HG03571 (cell line): ENCODE results near the gene CORO2B.
"Not testable (repeated sequence)": the region's sequence is repeated elsewhere in the genome, so short reads cannot be mapped to it uniquely, and the experiment has no call there.

ENCODE experiments used
- ATAC-seq: cut with Tn5 transposase; IDR thresholded peaks from one replicate; pipeline ENCODE4 v1.9.1; 2021; ENCODE audit not compliant: unreplicated experiment

CORO2B gene

DNA sequence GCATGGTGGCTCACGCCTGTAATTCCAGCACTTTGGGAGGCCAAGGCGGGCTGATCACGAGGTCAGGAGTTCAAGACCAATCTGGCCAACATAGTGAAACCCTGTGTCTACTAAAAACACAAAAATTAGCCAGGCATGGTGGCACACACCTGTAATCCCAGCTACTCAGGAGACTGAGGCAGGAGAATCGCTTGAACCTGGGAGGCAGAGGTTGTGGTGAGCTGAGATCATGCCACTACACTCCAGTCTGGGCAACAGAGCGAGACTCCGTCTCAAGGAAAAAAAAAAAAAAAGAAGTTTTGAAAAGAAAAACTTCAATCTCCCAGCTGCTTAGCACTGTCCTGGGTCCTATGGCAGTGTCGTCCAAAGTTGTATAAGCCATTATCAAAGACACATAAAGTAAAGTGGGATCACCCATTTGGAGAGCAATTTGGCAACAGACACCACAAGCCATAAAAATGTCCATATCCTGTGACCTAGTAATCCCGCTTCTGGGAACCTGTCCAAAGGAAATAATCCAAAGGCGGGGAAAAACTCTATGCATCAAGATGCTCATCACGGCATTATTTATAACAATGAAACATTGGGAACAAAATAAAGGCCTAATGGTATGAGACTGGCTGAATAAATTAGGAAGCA, 26.2 kb downstream of the CORO2B start:
- ATAC-seq, result not testable (repeated sequence)

DNA sequence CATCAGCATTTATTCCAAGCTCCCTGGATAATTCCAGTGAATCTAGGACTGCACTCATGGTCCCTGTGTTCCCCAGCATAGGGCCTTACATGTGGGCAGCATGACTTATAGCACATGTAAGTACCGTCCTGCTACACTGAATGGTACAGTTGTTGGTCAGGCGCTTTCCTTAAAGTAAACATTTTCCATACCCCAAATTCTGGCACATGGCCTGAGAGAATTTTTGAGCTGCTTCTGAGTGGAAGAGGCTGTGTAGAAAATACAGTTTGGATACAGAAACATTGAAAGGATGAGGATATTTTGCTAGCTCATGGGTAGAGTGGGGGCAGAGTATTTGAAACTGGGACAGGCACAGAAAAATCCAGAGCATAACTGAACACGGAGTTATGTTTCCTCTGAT, 27.6 kb downstream of the CORO2B start:
- ATAC-seq, result no peak

DNA sequence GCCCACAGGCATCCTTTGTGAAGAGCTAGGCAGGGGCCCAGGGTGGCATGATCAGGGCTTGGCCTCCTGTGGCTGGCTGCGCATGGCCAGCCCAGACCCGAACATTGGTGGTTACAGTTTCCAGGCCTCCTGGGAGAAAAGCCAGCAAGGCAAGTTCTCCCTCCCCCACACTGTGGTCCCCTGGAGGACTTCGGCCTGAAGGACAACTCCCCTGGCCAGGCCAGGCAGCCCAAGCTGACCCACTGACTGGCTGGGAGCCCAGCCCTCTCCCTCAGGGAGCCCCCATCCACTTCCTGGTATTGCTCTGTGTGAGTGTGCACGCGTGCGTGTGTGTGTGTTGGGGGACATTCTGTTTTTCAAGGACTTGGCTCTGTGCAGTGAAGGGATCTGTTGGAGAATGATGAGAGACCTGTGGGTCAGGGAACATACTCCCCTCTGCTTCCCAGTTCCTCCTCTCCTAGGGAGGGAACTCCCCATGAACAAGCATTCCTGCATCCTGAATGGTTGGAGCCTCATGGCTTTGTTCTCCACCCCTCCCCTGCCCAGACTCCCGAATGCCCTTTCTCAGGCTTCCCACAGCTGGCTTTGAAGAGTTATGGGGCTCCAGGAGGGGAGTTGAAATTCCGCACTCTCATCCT, 29.5 kb downstream of the CORO2B start:
- no peak for ATAC-seq

DNA sequence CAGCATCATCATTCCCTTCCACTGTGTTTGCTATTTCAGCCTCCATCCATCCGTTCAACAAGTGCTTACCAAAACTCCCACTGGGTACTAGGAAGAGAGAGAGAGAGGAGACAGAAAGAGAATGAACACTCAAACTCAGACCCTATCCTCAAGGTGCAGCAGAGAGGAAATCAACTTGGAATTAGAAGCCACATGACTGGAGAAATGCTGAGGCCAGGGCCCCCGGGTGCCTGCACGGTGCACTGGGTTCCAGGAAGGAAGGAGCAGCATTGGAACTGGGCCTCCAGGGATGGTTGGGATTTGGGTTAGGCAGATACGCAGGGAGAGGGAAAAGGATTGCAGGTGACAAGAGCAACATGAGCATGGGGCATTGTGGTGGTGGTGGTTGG, 30.0 kb downstream of the CORO2B start:
- ATAC-seq, result no peak

DNA sequence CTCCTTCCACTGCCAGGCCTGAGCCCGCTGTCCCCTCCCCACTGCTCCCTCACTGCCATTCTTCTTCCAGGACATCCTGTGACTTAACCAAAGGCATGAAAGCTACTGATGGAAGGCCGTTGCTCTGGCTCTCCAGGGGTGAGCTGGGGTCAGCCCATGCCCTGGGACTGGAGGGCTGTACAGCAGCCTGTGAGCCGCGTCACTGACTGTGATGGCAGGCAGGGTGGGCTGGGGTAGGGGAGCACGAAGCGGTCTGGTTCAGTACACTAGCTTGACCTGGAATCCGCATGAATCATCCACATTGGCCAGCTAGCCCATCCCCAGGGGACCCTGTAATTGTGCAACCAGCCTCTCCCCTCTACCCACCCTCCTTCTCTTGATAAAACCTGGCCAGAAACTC, 30.8 kb downstream of the CORO2B start:
- ATAC-seq, result no peak

DNA sequence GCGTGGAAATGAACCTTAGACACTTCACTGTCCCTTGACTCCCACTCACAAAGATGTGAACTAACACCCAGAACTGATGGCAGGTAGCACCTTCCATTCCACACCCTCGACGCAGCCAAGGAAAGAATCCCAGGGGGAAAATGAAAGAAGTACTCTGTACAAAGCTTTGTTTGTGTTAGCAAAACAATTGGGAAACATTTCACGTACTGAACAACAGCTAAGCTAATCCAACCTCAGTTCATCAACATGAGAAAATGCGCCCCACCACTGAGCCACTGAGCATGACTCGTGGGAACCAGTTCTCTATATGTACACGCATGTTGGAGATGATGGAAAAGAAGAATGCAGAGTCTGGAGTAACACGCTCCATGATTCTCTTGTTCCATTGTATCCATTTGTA, 32.0 kb downstream of the CORO2B start:
- no peak for ATAC-seq

DNA sequence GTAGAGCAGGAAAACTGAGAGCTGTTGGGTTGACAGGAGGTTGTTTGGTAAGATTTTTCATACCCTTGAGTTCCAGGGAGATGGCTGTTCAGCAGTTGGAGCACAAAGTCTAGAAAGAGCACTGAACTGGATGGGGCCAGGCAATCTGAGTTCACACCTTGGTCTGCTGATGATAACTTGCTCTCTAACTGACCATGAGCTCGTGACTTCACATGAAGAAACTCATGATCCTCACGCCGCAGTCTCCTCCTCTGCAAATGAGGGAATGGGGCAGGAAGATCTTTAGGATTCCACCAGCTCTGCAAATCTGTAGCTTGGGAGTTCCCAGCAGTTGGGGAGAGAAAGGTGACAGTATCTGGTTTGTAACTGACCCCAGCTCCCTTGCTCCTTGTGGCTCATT, 33.7 kb downstream of the CORO2B start:
- ATAC-seq, result no peak

DNA sequence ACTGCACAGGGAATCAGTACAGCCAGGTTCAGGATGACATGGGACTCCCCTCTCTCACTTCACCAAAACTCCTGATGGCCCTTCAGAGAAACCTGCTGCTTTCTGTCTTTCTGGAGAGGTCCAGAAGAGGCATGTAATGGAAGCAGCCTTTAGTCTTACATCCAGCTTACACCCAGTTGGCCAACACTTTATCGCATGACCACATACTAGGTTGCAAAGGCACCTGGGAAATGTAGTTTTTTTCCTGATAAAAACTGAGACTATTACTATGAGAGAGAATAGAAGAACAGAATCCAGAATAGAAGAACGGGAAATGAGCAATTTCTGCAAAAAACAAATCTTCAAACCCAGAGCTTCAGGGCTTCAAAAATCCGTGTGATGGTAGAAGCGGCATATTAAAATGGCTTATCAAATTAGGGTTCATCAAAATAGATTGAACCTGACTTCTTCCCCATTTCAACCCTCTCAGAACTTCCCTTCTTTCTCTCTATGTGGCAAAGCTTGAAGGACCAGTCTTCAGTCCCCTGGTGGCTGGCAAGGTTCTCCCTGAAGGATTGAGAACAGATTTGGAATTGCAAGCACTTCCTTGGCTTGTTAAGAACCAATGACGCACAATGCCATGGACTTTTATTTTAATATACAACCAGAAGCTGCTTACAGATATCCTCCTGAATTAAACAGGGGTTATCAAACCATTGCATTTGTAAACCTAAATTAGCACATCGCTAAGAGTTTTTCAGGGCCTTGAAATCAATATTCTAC, 34.4 kb downstream of the CORO2B start:
- ATAC-seq, result no peak

DNA sequence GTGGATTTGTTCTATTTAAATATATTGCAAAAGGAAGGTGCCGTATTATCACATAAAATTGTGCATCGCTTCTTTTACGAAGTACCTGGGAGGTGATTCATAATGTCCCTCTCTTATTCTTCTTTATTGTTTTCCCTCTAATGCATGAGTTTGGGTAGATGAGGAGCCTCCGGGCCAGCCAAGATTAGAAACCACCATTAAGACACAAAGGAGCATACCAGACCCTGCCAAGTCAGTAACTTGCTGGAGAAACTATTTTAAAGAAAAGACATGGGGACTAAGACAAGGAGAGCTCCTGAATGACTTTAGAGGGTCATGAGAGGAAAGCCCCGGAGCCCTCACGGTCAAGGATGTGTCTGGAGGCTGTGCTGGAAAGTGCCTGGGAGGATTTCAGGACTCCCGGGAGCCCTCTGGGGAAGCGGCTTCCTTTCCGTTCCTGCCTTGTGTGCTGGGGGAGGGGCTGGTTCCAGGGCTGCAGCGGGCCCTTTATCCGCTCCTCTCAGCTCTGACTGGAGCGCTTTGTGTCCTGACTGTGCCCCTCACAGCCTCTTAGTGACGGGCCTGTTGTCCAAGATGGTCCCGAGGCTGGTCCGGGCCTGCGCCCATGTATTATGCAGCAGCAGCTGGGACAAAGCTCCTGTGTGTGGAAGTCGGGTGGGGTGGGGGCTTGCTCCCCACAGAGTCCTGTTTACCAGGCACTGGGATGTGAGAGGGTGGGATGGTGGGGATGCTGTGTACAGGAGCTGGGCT, 35.7 kb downstream of the CORO2B start:
- no peak for ATAC-seq

DNA sequence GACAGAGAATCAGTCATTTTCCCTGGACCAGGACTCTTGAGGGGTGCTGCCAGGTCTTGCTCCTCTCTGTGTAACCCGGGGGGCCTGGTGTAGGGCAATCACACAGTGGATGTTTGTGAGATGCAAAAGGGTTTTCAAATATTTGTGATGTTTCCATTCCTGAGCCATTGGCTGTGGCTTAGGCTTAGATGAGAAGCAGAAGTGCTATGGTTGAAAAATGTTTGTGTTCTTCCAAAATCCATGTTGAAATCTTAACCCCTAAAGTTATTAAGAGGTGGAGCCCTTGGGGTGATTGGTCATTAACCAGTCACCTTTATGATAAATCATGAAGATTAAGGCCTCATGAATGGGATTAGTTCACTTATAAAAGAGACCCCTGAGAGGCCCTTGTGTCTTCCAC, 36.5 kb downstream of the CORO2B start:
- no peak for ATAC-seq

DNA sequence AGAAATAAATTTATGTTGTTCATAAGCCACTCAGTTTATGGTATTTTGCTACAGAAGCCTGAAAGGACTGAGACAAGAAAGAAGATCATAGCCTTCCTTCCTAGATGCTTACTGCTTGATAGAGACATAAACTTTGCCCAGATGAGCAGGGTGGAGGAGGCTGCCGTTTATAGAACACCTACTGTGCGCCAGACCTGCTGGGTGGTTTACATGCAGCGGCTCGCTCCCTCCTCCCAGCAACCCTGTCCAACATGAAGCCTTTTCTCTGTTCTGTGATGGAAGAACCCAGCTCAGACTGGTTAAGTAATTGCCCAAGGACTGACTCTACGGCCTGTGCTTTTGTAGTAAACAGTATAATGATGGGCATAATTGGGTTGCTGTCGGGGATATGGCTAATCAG, 37.0 kb downstream of the CORO2B start:
- ATAC-seq, result no peak

DNA sequence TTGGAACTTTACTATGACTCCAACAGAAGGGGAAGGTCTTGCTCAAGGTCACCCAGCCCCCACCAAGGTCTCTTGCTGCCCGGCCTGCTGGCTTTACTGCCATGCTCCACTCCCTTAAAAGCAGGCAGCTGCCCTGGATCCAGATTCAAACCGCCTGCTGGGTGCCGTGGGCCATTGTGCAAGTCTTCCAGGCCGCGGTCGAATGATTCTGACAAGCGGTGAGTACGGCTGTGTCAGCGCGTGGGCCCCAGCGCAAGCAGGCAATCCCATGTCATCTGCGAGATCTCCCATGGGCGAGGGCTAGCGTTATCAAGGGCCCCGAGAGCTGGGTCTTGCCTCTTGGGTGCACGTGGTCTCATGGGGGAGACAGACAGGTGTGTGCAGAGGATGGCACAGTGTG, 37.6 kb downstream of the CORO2B start:
- ATAC-seq, result no peak

DNA sequence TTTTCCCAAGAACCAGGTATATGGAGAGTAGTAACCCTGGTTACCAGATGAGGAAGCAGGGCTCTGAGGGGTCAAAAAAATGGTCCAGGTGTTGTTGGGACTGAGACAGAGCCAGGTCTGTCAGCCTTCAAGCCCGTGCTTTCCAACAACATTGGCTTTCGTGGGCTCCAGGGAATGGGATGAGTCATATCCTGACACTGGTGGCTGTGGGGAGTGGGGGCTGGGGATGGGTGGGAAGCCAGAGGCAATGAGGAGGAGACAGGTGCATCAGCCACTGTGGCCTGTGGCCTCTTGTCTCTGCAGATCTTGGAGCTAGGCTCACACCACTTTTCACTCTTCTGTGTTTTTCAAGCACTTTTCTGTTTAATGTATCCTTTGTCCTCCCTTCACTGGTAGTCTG, 38.2 kb downstream of the CORO2B start:
- ATAC-seq, result no peak

DNA sequence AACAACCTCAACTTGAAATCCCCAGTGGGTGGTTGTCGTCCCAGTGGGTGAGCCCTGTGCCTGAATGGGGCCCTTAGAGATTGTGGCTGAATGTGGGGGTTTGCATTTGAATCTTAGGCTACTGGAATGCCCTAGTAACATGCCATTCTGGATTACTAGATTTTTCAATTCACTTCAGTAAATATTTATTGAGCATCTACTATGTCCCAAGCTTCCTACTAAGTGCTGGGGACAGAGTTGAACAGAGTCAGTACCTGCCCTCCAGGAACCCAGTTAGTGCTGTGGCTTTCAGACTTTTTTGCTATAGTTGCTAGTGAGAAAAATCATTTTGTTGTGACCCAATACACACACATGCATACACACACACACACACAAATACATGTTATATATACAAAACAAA, 39.0 kb downstream of the CORO2B start:
- no peak for ATAC-seq

DNA sequence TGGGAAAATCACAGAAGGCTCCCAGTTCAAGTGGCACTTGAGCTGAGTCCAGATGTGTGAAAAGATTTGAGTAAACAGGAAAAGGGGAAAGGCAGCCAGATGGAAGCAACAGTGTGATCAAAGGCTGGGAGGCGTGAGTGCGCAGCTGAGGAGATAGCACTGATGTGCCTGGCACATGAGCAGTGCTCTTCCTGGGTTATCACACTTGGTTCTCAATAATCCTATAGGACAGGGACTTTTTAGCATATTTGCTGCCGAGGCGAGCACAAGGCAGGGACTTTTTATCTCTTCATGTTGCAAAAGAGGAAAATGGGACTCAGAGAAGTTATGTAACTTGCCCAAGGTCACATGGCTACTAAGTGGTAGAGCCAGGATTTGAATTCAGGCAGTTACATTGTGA, 39.6 kb downstream of the CORO2B start:
- no peak for ATAC-seq

DNA sequence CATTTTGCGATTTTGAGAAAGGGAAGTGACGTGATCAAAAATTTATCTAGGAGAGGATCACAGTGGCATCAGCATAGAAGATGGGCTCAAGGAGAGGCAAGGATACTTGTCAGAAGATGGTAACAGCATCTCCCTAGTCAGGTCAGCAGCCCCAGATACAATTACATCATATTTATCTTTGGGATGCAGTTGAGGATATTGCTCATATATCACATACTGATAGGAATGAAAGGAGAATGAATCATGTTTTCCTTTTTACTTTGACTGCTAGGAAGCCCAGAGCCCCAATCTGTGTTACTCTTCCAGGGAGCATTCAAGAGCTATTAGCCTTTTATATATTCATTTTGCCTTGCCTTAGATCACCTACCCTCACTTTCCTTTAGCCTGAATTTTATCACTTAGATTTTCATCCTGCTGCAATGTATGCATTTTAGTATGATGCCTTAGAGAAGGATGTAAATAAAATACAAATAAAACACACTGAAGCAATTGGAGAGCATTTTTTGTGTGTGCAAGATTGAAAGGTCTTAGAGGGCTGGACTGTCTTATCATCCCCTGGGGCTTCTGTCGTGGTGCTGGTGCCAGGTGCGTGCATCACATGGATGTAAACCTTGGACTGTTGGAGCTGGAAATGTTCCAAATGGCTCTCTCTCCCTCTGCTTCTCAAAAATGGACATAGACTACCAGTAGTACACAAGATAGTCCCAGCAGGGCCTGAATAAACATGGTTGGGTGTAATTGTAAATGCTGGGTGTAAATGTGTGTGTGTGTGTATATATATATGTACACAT, 40.3 kb downstream of the CORO2B start:
- no peak for ATAC-seq

DNA sequence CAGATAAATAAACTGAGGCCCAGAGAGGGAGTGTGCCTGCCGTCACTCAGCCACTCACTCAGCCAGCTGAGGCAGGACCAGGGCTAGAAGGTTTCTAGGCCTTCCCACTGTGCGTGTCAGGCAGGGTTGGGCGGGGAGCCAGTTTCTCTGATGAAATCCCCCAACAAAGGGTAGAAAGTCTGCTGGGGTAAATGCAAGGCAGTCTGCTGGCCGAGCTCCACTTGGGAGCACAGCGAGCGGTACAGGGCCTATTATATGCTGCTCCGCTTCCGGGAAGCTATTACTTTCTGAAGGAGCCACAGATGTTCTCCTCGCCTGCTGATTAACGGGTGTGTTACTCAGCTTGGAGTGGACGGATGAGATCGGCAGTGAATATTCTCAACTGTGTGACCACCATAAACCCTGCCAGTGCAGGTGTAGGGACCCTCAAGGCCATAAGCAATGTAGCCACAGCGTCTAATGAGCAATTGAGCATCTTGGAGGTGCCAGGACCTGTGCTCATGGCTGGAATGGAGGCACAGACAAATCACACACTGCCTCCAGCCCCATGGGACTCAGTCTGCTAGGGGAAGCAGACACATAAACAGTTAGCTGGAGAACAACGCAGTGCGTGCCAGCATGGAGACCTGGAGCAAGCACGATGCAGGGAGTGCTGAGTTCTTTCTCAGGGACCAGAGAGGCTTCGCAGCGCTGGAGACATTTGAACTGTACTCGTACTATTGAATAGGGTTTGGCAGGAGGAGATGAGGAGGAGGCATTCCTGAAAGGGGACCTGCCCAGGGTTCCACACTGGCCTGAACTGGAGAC, 42.1 kb downstream of the CORO2B start:
- no peak for ATAC-seq

DNA sequence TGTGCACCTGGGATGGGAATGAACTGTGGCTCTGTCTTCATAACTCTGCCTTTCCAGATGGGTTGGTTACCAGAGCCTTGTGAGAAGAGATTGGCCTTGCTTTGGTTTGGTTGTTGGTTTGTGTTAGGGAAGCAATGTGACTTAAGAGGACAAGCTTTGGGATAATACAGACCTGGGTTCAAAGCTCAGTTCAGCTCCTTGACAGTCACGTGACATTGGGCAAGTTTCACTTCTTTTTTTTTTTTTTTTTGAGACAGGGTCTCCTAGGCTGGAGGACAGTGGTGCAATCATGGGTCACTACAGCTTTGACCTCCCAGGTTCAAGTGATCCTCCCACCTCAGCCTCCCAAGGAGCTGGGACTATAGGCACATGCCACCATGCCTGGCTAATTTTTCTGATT, 42.7 kb downstream of the CORO2B start:
- ATAC-seq, result no peak

DNA sequence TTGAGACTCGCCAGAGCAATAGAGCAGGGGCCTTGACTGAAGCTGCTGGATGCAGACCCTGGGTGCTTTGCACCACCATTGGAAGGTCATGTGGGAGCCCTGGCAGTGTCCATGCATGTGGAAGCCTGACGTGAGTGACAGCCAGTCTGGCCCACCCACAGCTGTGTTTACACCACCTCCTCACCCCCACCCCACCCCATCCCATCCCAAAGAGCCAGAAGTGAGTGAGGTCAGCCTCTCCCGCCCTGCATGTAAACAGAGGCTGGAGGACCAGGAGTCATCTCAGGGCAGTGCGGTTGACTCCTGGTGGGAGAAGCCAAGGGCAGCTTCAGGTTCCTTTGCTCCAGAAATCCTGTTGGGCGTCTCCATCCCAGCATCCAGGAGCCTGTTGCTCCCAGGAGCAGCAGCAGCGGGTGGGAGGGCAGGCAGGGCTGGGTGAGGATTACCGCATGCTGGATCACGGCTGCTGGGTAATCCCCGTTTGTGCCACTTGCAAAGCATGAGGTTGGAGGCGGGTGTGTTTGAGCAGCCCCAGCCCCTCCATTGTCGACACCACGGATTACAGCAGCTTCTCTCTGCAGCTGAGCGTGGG, 44.6 kb downstream of the CORO2B start:
- ATAC-seq, result no peak

DNA sequence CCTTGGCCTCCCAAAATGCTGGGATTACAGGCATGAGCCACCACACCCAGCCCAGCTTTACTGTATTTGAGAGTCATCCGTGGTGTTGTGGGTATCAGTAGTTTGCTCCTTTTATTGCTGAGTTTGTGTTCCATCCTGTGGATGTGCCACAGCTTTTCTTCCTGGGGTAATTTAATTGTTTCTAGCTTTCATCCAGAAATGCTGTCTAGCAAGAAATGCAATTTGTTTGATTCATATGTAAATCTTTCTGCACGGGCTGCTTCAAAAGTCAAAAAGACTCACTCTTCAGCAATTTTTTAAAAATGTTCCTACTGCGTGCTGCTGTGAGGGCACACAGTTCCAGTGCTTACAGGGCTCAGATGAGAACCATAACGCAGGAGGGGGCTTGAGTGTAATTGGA, 47.1 kb downstream of the CORO2B start:
- no peak for ATAC-seq
